IPS-18a (cell line): Measurements from ENCODE around the gene MIPOL1.

Experiments used
- H3K27ac ChIP-seq: one replicate; pipeline ENCODE4 v1.5.1; 2013; ENCODE audit warnings: low read length
- H3K27me3 ChIP-seq: one replicate; pipeline ENCODE4 v1.6.1; 2013; ENCODE audit warnings: mild to moderate bottlenecking, low read length; ENCODE audit not compliant: control insufficient read depth, insufficient read depth
- H3K36me3 ChIP-seq: one replicate; pipeline ENCODE4 v1.6.1; 2013; ENCODE audit warnings: low read depth, low read length; ENCODE audit not compliant: control insufficient read depth
- H3K4me1 ChIP-seq: one replicate; pipeline ENCODE4 v1.6.1; 2013; ENCODE audit warnings: low read depth, low read length; ENCODE audit not compliant: control insufficient read depth
- H3K4me3 ChIP-seq: one replicate; pipeline ENCODE4 v1.5.1; 2013; ENCODE audit warnings: low read length
- H3K9ac ChIP-seq: one replicate; pipeline ENCODE4 v1.6.1; 2013; ENCODE audit warnings: mild to moderate bottlenecking, low read length, moderate library complexity
- H3K9me3 ChIP-seq: one replicate; pipeline ENCODE4 v1.6.1; 2013; ENCODE audit warnings: low read depth, low read length; ENCODE audit not compliant: control insufficient read depth

MIPOL1 gene

GRCh38 chr14:37413504-37414003 lies 215.8 kb downstream of the MIPOL1 start:
- Histone ChIP-seq H3K4me3 (no peak overlapping the region), H3K27ac (no peak overlapping the region), H3K4me1 (no peaks in the 10 kb centered on the region), H3K9me3 (no peaks in the 10 kb centered on the region), H3K36me3 (no peaks in the 10 kb centered on the region), H3K9ac (no peak overlapping the region), H3K27me3 (no peaks in the 10 kb centered on the region)

- Histone ChIP-seq H3K4me3 (no peak overlapping the region), H3K27ac (no peak overlapping the region), H3K36me3 (no peaks in the 10 kb centered on the region), H3K27me3 (no peaks in the 10 kb centered on the region), H3K9ac (no peak overlapping the region), H3K4me1 (no peaks in the 10 kb centered on the region), H3K9me3 (no peaks in the 10 kb centered on the region)
These were observed 218.5 kb downstream of the MIPOL1 start for GRCh38 chr14:37416264-37416663.

GRCh38 chr14:37417151-37417550 lies 219.4 kb downstream of the MIPOL1 start:
- Histone ChIP-seq H3K9ac (no peak overlapping the region), H3K4me1 (no peaks in the 10 kb centered on the region), H3K4me3 (no peak overlapping the region), H3K27me3 (no peaks in the 10 kb centered on the region), H3K27ac (no peak overlapping the region), H3K36me3 (no peaks in the 10 kb centered on the region), H3K9me3 (no peaks in the 10 kb centered on the region)

- H3K9me3 ChIP-seq, result no peaks in the 10 kb centered on the region
- no peak overlapping the region for H3K4me3 ChIP-seq
- no peak overlapping the region for H3K9ac ChIP-seq
- H3K36me3 ChIP-seq, result no peaks in the 10 kb centered on the region
- H3K27ac ChIP-seq, result no peak overlapping the region
- no peaks in the 10 kb centered on the region for H3K4me1 ChIP-seq
- H3K27me3 ChIP-seq, result no peaks in the 10 kb centered on the region
These were observed 220.1 kb downstream of the MIPOL1 start for GRCh38 chr14:37417833-37418232.

GRCh38 chr14:37420622-37421021 lies 222.9 kb downstream of the MIPOL1 start:
- H3K36me3 ChIP-seq, result no peaks in the 10 kb centered on the region
- H3K27me3 ChIP-seq, result no peaks in the 10 kb centered on the region
- H3K4me3 ChIP-seq, result no peak overlapping the region
- H3K4me1 ChIP-seq, result no peaks in the 10 kb centered on the region
- no peak overlapping the region for H3K27ac ChIP-seq
- H3K9ac ChIP-seq, result no peak overlapping the region
- no peaks in the 10 kb centered on the region for H3K9me3 ChIP-seq

GRCh38 chr14:37422319-37422718 lies 224.6 kb downstream of the MIPOL1 start:
- no peaks in the 10 kb centered on the region for H3K4me1 ChIP-seq

GRCh38 chr14:37422748-37423147 lies 225.0 kb downstream of the MIPOL1 start:
- Histone ChIP-seq H3K4me3 (no peak overlapping the region), H3K27ac (no peak overlapping the region), H3K9me3 (no peaks in the 10 kb centered on the region), H3K27me3 (no peaks in the 10 kb centered on the region), H3K9ac (no peak overlapping the region), H3K4me1 (no peaks in the 10 kb centered on the region), H3K36me3 (no peaks in the 10 kb centered on the region)

More at GRCh38 chr14:37422319-37422718, 224.6 kb downstream of the MIPOL1 start:
- H3K9ac ChIP-seq, result no peak overlapping the region
- no peak overlapping the region for H3K4me3 ChIP-seq
- H3K27me3 ChIP-seq, result no peaks in the 10 kb centered on the region
- no peak overlapping the region for H3K27ac ChIP-seq
- H3K36me3 ChIP-seq, result no peaks in the 10 kb centered on the region
- H3K9me3 ChIP-seq, result no peaks in the 10 kb centered on the region

GRCh38 chr14:37428954-37429353 lies 231.2 kb downstream of the MIPOL1 start:
- H3K27me3 ChIP-seq, result no peaks in the 10 kb centered on the region
- H3K9me3 ChIP-seq, result no peaks in the 10 kb centered on the region
- no peaks in the 10 kb centered on the region for H3K36me3 ChIP-seq
- H3K4me1 ChIP-seq, result peaks cover 7% of the 10 kb centered on the region
- no peak overlapping the region for H3K4me3 ChIP-seq
- H3K27ac ChIP-seq, result no peak overlapping the region
- H3K9ac ChIP-seq, result no peak overlapping the region

- H3K4me1 ChIP-seq, result peaks cover 7% of the 10 kb centered on the region
- no peaks in the 10 kb centered on the region for H3K27me3 ChIP-seq
- H3K9me3 ChIP-seq, result no peaks in the 10 kb centered on the region
- no peak overlapping the region for H3K27ac ChIP-seq
- no peak overlapping the region for H3K9ac ChIP-seq
- no peak overlapping the region for H3K4me3 ChIP-seq
- no peaks in the 10 kb centered on the region for H3K36me3 ChIP-seq
These were observed 231.9 kb downstream of the MIPOL1 start for GRCh38 chr14:37429618-37430017.

- no peak overlapping the region for H3K4me3 ChIP-seq
- H3K27ac ChIP-seq, result no peak overlapping the region
- no peaks in the 10 kb centered on the region for H3K36me3 ChIP-seq
- H3K9me3 ChIP-seq, result no peaks in the 10 kb centered on the region
- H3K9ac ChIP-seq, result no peak overlapping the region
- peaks cover 19% of the 10 kb centered on the region for H3K4me1 ChIP-seq
- H3K27me3 ChIP-seq, result no peaks in the 10 kb centered on the region
These were observed 237.1 kb downstream of the MIPOL1 start for GRCh38 chr14:37434867-37435266.

- no peaks in the 10 kb centered on the region for H3K27me3 ChIP-seq
- H3K27ac ChIP-seq, result no peak overlapping the region
- no peaks in the 10 kb centered on the region for H3K9me3 ChIP-seq
- no peaks in the 10 kb centered on the region for H3K36me3 ChIP-seq
- peaks cover 14% of the 10 kb centered on the region for H3K4me1 ChIP-seq
- no peak overlapping the region for H3K4me3 ChIP-seq
- no peak overlapping the region for H3K9ac ChIP-seq
These were observed 238.8 kb downstream of the MIPOL1 start for GRCh38 chr14:37436519-37436918.

- Histone ChIP-seq H3K9ac (no peak overlapping the region), H3K4me1 (peaks cover 14% of the 10 kb centered on the region)
These were observed 239.8 kb downstream of the MIPOL1 start for GRCh38 chr14:37437490-37437889.

More at GRCh38 chr14:37437490-37437889, 239.8 kb downstream of the MIPOL1 start:
- no peaks in the 10 kb centered on the region for H3K27me3 ChIP-seq
- H3K4me3 ChIP-seq, result peak overlapping the region; percentile 13
- H3K36me3 ChIP-seq, result no peaks in the 10 kb centered on the region
- no peak overlapping the region for H3K27ac ChIP-seq
- no peaks in the 10 kb centered on the region for H3K9me3 ChIP-seq
